NCI-H2196 (cell line): ENCODE measurements around the gene GPR108.

Experiments
- DNase-seq: peaks from one replicate; lab custom pipeline; 2025; ENCODE audit not compliant: unreplicated experiment; lab: John Stamatoyannopoulos, UW

Gene GPR108

GRCh38 chr19:6737873-6738786 is 750 bp upstream of the GPR108 start:
- peak; percentile 80 for DNase-seq

- DNase-seq, result no peak
Observed at GRCh38 chr19:6736917-6737283, 480 bp downstream of the GPR108 start.

- peak; percentile 40 for DNase-seq
Observed at GRCh38 chr19:6736169-6736916, 1.0 kb downstream of the GPR108 start.

GRCh38 chr19:6735181-6735911 is 2.0 kb downstream of the GPR108 start:
- DNase-seq, result no peak

GRCh38 chr19:6734096-6734696 is 3.2 kb downstream of the GPR108 start:
- no peak for DNase-seq

GRCh38 chr19:6733338-6734095 is 3.9 kb downstream of the GPR108 start:
- DNase-seq, result no peak

- DNase-seq, result no peak
Observed at GRCh38 chr19:6732803-6733337, 4.5 kb downstream of the GPR108 start.

- no peak for DNase-seq
Observed at GRCh38 chr19:6731822-6732221, 5.6 kb downstream of the GPR108 start.

GRCh38 chr19:6730941-6731670 is 6.3 kb downstream of the GPR108 start:
- DNase-seq, result no peak

- DNase-seq, result no peak
Observed at GRCh38 chr19:6730153-6730804, 7.1 kb downstream of the GPR108 start.

GRCh38 chr19:6729573-6730152 is 7.7 kb downstream of the GPR108 start:
- DNase-seq, result no peak

GRCh38 chr19:6728346-6728745 is 9.0 kb downstream of the GPR108 start:
- DNase-seq, result no peak

GRCh38 chr19:6725513-6726231 is 11.7 kb downstream of the GPR108 start:
- no peak for DNase-seq

- DNase-seq, result no peak
Observed at GRCh38 chr19:6724631-6725492, 12.5 kb downstream of the GPR108 start.

GRCh38 chr19:6723738-6724137 is 13.6 kb downstream of the GPR108 start:
- DNase-seq, result no peak

GRCh38 chr19:6723108-6723618 is 14.2 kb downstream of the GPR108 start:
- no peak for DNase-seq

- DNase-seq, result no peak
Observed at GRCh38 chr19:6721773-6722172, 15.6 kb downstream of the GPR108 start.
